Pancreas (tissue), 10 donors: ENCODE measurements around the gene SLC16A13. TPM values are rescaled to one million over a fixed set of nuclear protein-coding genes. Genes with fewer than 3 reads are reported as not detected.

Experiments
- ATAC-seq, 4 donors: fragments of 200-7000 bp; cut with Tn5 transposase; one replicate each; pipeline versions ENCODE4 v1.8.0 to v1.9.1; 2020; ENCODE audit warnings: mild to moderate bottlenecking in 4 of 4, moderate library complexity in 4 of 4
- DNase-seq, 6 donors: peaks; one replicate each; pipeline ENCODE4 v3.0.0-alpha.2; 2020
- FAIRE-seq: peaks from 2 replicates; lab custom pipeline; 2012; peaks lifted over from hg19 to GRCh38; lab: Jason Lieb, UNC
- H3K27ac ChIP-seq, 4 donors: fragments of 200-600 bp; sonication (generic); 1 replicate in 3 of 4; 2 replicates in 1 of 4; pipeline versions ENCODE4 v1.5.0 to v1.8.0; 2020
- H3K27me3 ChIP-seq, 4 donors: fragments of 200-600 bp; one replicate each; pipeline ENCODE4 v1.8.0; 2021
- H3K36me3 ChIP-seq, 3 donors: fragments of 200-600 bp; sonication (generic) in 1 of 3; one replicate each; pipeline versions ENCODE4 v1.5.0 to v1.8.0; 2020 to 2021
- H3K4me1 ChIP-seq, 3 donors: fragments of 200-600 bp; one replicate each; pipeline ENCODE4 v1.8.0; 2021
- H3K4me3 ChIP-seq, 4 donors: fragments of 200-600 bp; sonication (generic) in 2 of 4; one replicate each; pipeline versions ENCODE4 v1.5.0 to v1.8.0; 2020 to 2021
- H3K9me3 ChIP-seq, 4 donors: fragments of 200-600 bp; one replicate each; pipeline ENCODE4 v1.8.0; 2021
- WGBS, 2 donors: extraction: QIAGEN DNeasy Blood & Tissue Kit; methylation state at CpG; one replicate each; pipeline ENCODE4 v1.1.7; 2013; 5-methylcytosine and 5-hydroxymethylcytosine counted together
- intact Hi-C, 3 donors: fragments of 100-400 bp; cut with DNase I; formaldehyde crosslinking; loops; one replicate each; pipeline versions ENCODE4 v1.11.1 to v1.14.2; 2022
- polyA plus RNA-seq, 2 donors: library from polyadenylated mRNA; stranded (reverse); fragments of 200-250 nt; gene quantifications; one replicate each; pipeline ENCODE4 v1.2.3, GENCODE V29; 2013
- total RNA-seq, 6 donors: library from RNA; stranded (reverse); fragmentation: NEBNext Ultra II Directional in 4 of 6; extraction: Animal tissue kit (Norgen Biotek cat#: 25700) in 4 of 6; gene quantifications; one replicate each; pipeline versions ENCODE4 v1.2.1 to v1.2.4, GENCODE V29; 2021 to 2023
- TF ChIP-seq, protein P1 (sequence below), 4 donors: fragments of 200-600 bp; sonication (generic) in 3 of 4; IDR thresholded peaks; one replicate each; pipeline versions ENCODE4 v1.5.0 to v1.8.0; 2021; ENCODE audit warnings: antibody characterized with exemption in 4 of 4
- donor health status: healthy with polysubstance abuse.
- donor health status: DM: no; HTN: no; CAD: no; lungs with moderate emphysema.
- donor health status: DM: no; HTN: no; CAD: no.
- donor health status: control.
- donor health status: control.
- donor health status: Bipolar disorder and iron deficiency.
- donor health status: DM: yes; HTN: yes; CAD: no.
- donor health status: DM: no; HTN: no; CAD: no.
- donor health status: DM: no; HTN: no; CAD: no.
- donor health status: DM: yes; HTN: yes; CAD: no.

The SLC16A13 gene
- total and polyA plus RNA-seq, 8 donors: 0.74 to 3.0 (median 1.4) TPM

DNA sequence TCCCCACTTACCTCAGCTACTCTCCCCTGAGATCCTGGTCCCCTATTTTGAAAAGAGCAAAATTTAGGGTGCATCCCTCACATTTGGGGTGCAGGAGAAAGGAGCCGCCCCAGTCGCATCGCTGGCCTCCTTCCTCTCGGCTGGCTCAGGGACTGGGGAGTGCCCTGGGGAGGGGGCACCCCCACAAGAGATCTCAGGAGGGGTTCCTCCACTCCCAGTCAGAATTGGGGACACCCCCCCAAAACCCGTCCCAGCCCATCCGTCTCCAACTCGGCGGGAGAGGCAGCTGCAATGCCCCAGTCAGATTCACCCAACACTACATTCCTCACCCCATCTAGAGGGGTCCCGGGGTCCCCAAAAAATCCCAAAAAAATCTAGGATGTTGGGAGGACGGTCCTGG, 16.4 kb upstream of the SLC16A13 start:
- intact Hi-C loops: no loop called here
- no peaks in the 10 kb centered on the region for H3K9me3 ChIP-seq
- WGBS, 2 donors: 36% methylated on average over 10 of the region's 10 CpGs
- H3K27ac ChIP-seq: peak overlapping the region; percentile 35 to 70 (median 60)
- ATAC-seq (no peak), DNase-seq (peak in 1 of 6 donors; percentile 47), FAIRE-seq (no peak)
- no peaks in the 10 kb centered on the region for H3K36me3 ChIP-seq
- TF ChIP-seq, protein P1, sequence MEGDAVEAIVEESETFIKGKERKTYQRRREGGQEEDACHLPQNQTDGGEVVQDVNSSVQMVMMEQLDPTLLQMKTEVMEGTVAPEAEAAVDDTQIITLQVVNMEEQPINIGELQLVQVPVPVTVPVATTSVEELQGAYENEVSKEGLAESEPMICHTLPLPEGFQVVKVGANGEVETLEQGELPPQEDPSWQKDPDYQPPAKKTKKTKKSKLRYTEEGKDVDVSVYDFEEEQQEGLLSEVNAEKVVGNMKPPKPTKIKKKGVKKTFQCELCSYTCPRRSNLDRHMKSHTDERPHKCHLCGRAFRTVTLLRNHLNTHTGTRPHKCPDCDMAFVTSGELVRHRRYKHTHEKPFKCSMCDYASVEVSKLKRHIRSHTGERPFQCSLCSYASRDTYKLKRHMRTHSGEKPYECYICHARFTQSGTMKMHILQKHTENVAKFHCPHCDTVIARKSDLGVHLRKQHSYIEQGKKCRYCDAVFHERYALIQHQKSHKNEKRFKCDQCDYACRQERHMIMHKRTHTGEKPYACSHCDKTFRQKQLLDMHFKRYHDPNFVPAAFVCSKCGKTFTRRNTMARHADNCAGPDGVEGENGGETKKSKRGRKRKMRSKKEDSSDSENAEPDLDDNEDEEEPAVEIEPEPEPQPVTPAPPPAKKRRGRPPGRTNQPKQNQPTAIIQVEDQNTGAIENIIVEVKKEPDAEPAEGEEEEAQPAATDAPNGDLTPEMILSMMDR (IDR thresholded peaks at IDR 0.05): no peak
- H3K4me3 ChIP-seq: peak overlapping the region in 3 of 4 donors; percentile 25 to 54 (median 52)
- H3K27me3 ChIP-seq: no peaks in the 10 kb centered on the region
- H3K4me1 ChIP-seq: peaks cover 0 to 15% (median 0%) of the 10 kb centered on the region in 3 donors

GRCh38 chr17:7019839-7020519, 15.8 kb upstream of the SLC16A13 start:
- Histone ChIP-seq H3K9me3 (no peaks in the 10 kb centered on the region), H3K4me3 (peak overlapping the region in 3 of 4 donors; percentile 25 to 54 (median 52)), H3K27ac (peak overlapping the region; percentile 35 to 70 (median 60)), H3K4me1 (peaks cover 0 to 15% (median 0%) of the 10 kb centered on the region in 3 donors), H3K36me3 (no peaks in the 10 kb centered on the region), H3K27me3 (no peaks in the 10 kb centered on the region)
- TF ChIP-seq, protein P1 (IDR thresholded peaks at IDR 0.05): no peak
- ATAC-seq (peak; percentile 1 to 33 (median 14)), DNase-seq (peak in 3 of 6 donors; percentile 68 to 78 (median 70)), FAIRE-seq (no peak)
- WGBS, 2 donors: 9 to 14% methylated on average over 9 to 16 of the region's 16 CpGs
- intact Hi-C loops: no loop called here

DNA sequence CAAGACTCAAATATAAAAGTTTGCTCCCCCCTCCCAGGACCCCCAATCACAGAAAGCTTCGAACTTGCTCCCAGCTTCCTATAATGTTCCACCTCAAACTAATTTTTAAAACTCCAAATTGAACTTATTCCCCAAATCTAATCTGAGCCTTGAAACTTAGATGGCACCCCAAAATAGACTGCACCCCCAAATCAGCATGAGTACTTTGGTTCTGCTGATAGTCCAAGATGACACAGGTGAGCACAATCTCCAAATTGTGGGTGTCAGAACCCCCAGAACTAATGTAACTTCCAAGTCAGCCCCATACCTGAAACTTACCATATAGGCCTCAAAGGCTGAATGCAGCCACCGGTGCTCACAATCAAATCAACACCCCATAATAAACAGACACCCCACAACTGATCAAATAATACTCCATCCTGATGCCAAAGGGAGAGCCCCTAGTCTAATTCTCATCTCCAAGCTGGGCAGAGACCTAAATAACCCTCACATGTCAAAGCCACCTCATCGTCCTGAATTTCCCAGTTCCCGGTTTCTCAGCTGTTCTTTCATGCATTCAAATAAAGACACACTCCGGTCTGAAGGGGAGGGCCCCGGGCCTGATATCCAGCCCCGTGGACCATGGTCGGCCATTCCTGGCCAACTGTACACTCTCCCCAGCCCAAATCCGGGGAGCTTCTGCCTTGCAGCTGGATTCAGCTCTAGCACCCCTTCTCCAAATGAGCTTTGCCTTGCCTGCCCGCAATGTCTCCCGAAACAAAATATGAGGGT, 14.7 kb upstream of the SLC16A13 start:
- no peak for DNase-seq
- 59 to 64% methylated on average over 11 of the region's 11 CpGs for WGBS, 2 donors
- peak overlapping the region in 1 of 4 donors; percentile 28 for H3K4me3 ChIP-seq
- peaks cover 0 to 10% (median 0%) of the 10 kb centered on the region in 3 donors for H3K4me1 ChIP-seq
- intact Hi-C loops: no loop called here
- no peaks in the 10 kb centered on the region for H3K9me3 ChIP-seq
- no peak for ATAC-seq
- H3K27me3 ChIP-seq: no peaks in the 10 kb centered on the region
- no peaks in the 10 kb centered on the region for H3K36me3 ChIP-seq
- H3K27ac ChIP-seq: peak overlapping the region in 1 of 4 donors; percentile 39
- TF ChIP-seq, protein P1 (IDR thresholded peaks at IDR 0.05): no peak
- no peak for FAIRE-seq

DNA sequence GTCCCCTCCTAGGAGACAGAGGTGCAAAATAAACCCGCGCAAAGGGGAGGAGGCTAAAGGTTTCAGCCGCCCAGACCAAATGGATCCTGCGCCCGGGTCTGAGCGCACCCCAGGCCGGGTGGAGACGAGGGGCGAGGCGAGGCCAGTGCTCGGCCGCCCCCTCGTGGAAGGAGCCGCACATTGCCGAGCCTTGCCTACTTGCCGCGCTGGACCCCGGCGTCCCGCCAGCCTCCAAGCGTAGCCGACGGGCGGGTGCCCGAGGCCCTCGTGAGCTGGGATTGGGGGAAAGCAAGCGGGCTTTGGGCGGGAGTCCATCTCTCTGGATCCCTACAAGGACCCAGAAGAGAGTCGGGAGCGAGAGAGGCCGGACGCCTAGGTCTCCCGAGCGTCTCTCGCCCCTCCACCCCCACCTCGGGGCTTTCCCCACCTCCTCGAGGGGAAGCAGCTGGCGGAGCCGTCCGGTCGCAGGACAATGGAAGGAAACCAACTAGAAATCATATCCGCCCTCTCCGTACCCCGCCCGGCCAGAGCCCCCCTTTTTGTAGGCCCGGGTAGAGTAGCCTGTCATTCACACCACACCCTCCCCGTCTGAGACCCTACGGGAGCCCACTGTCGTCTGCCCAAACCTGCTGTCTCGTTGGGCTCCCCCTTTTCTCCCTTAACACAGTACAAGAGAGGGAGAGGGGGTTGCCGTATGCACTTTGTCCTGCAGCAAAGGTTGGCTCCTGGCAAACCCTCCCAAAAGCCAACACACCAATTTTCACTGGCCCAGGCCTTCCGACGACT, 13.6 kb upstream of the SLC16A13 start:
- Histone ChIP-seq H3K4me1 (peaks cover 0 to 10% (median 0%) of the 10 kb centered on the region in 3 donors), H3K4me3 (peak overlapping the region in 1 of 4 donors; percentile 28), H3K27me3 (no peaks in the 10 kb centered on the region), H3K27ac (peak overlapping the region in 1 of 4 donors; percentile 39), H3K9me3 (no peaks in the 10 kb centered on the region), H3K36me3 (no peaks in the 10 kb centered on the region)
- FAIRE-seq: no peak
- intact Hi-C loops: no loop called here
- DNase-seq: peak in 5 of 6 donors; percentile 60 to 92 (median 85)
- 3 to 6% methylated on average over 50 to 53 of the region's 53 CpGs for WGBS, 2 donors
- peak; percentile 60 to 81 (median 78) for ATAC-seq
- TF ChIP-seq, protein P1 (IDR thresholded peaks at IDR 0.05): peak; percentile 88 to 96 (median 96)
